Parathyroid adenoma (tissue), 2 donors: ENCODE results near the gene LRP1B.
"Not testable (repeated sequence)": the region's sequence is repeated elsewhere in the genome, so short reads cannot be mapped to it uniquely, and the experiment has no call there.

Experiments used
- H2AFZ ChIP-seq: fragments of 300-600 bp; sonication (generic); one replicate; pipeline ENCODE4 v1.7.0; 2017; ENCODE audit warnings: antibody characterized with exemption, mild to moderate bottlenecking
- H3K27ac ChIP-seq: fragments of 300-600 bp; sonication (generic); one replicate; pipeline ENCODE4 v1.7.0; 2017
- H3K27me3 ChIP-seq: fragments of 300-600 bp; sonication (generic); one replicate; pipeline ENCODE4 v1.7.0; 2017; ENCODE audit warnings: low read length; ENCODE audit not compliant: control insufficient read depth, insufficient read depth
- H3K36me3 ChIP-seq: fragments of 300-600 bp; sonication (generic); one replicate; pipeline ENCODE4 v1.7.0; 2017; ENCODE audit warnings: low read length; ENCODE audit not compliant: control insufficient read depth, insufficient read depth
- H3K4me1 ChIP-seq: fragments of 300-600 bp; sonication (generic); one replicate; pipeline ENCODE4 v1.7.0; 2017; ENCODE audit warnings: control low read depth
- H3K4me2 ChIP-seq: fragments of 300-600 bp; sonication (generic); one replicate; pipeline ENCODE4 v1.7.0; 2017; ENCODE audit warnings: low read length
- H3K4me3 ChIP-seq: fragments of 300-600 bp; sonication (generic); one replicate; pipeline ENCODE4 v1.7.0; 2017; ENCODE audit warnings: low read depth, low read length
- H3K79me2 ChIP-seq: fragments of 300-600 bp; sonication (generic); one replicate; pipeline ENCODE4 v1.7.0; 2017; ENCODE audit warnings: control low read depth
- H3K9ac ChIP-seq: fragments of 300-600 bp; sonication (generic); one replicate; pipeline ENCODE4 v1.7.0; 2017; ENCODE audit warnings: mild to moderate bottlenecking
- H3K9me3 ChIP-seq: fragments of 300-600 bp; sonication (generic); one replicate; pipeline ENCODE4 v1.7.0; 2017; ENCODE audit warnings: low read length; ENCODE audit not compliant: control insufficient read depth
- CTCF ChIP-seq: fragments of 300-600 bp; sonication (generic); IDR thresholded peaks from one replicate; pipeline ENCODE4 v1.7.0; 2017; ENCODE audit warnings: antibody characterized with exemption, mild to moderate bottlenecking
- donor health status: primary hyperparathyroidism.

The LRP1B gene

DNA sequence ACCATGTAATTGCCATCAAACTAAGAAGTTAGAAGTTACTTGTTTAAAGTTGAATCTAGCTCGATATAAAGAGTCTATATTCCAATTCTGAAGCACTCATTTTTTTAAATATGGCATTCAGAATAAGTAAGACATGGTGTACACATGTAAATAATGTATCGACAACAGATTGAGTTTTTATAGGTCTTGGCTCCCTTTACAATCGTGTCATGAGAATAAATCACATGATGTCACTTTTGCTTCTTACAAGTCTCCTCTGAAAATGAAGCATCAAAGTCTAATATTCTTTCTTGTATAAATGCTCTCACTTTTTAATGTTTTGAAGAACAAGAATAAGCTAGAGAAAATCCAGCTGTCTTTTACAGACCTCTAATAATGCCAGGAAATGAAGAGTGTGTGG is 33.1 kb downstream of the LRP1B start:
- Histone ChIP-seq H3K4me2 (no peak overlapping the region), H3K27ac (no peak overlapping the region), H3K4me1 (no peaks in the 10 kb centered on the region), H3K9me3 (no peaks in the 10 kb centered on the region), H3K36me3 (no peaks in the 10 kb centered on the region), H3K79me2 (no peaks in the 10 kb centered on the region), H3K9ac (no peak overlapping the region), H3K4me3 (no peak overlapping the region), H3K27me3 (no peaks in the 10 kb centered on the region), H2AFZ (no peak overlapping the region)
- no peak for TF ChIP-seq CTCF

- Histone ChIP-seq H3K4me1 (no peaks in the 10 kb centered on the region), H3K36me3 (no peaks in the 10 kb centered on the region)
Measured at GRCh38 chr2:142095647-142096046, 35.2 kb downstream of the LRP1B start.

GRCh38 chr2:142094233-142094632 is 36.6 kb downstream of the LRP1B start:
- H3K9ac ChIP-seq = no peak overlapping the region
- H3K36me3 ChIP-seq = no peaks in the 10 kb centered on the region
- H3K9me3 ChIP-seq = no peaks in the 10 kb centered on the region
- no peak overlapping the region for H3K27ac ChIP-seq
- H3K79me2 ChIP-seq = no peaks in the 10 kb centered on the region
- TF ChIP-seq CTCF = no peak
- H3K4me2 ChIP-seq = no peak overlapping the region
- H3K4me3 ChIP-seq = no peak overlapping the region
- no peak overlapping the region for H2AFZ ChIP-seq
- no peaks in the 10 kb centered on the region for H3K4me1 ChIP-seq
- no peaks in the 10 kb centered on the region for H3K27me3 ChIP-seq

More at GRCh38 chr2:142095647-142096046, 35.2 kb downstream of the LRP1B start:
- Histone ChIP-seq H2AFZ (no peak overlapping the region), H3K4me2 (no peak overlapping the region), H3K9me3 (no peaks in the 10 kb centered on the region), H3K27me3 (no peaks in the 10 kb centered on the region), H3K9ac (no peak overlapping the region), H3K79me2 (no peaks in the 10 kb centered on the region), H3K4me3 (no peak overlapping the region), H3K27ac (no peak overlapping the region)
- no peak for TF ChIP-seq CTCF

- Histone ChIP-seq H3K4me3 (no peak overlapping the region), H3K27ac (no peak overlapping the region), H3K4me2 (no peak overlapping the region), H2AFZ (no peak overlapping the region), H3K27me3 (no peaks in the 10 kb centered on the region), H3K79me2 (no peaks in the 10 kb centered on the region), H3K9ac (no peak overlapping the region), H3K36me3 (no peaks in the 10 kb centered on the region), H3K4me1 (no peaks in the 10 kb centered on the region), H3K9me3 (no peaks in the 10 kb centered on the region)
- TF ChIP-seq CTCF = no peak
Measured at GRCh38 chr2:142088058-142088568, 42.7 kb downstream of the LRP1B start.

- not testable (repeated sequence) for H3K9me3 ChIP-seq, H3K4me3 ChIP-seq, H3K4me1 ChIP-seq, H3K27me3 ChIP-seq, H3K79me2 ChIP-seq, H2AFZ ChIP-seq, H3K9ac ChIP-seq, H3K27ac ChIP-seq, H3K4me2 ChIP-seq, H3K36me3 ChIP-seq
Measured at GRCh38 chr2:142087585-142087984, 43.2 kb downstream of the LRP1B start.
